Naive B cell (primary cell): ENCODE results near the gene STAT5A. TPM values are rescaled to one million over a fixed set of nuclear protein-coding genes. Genes with fewer than 3 reads are reported as not detected.
A peak's percentile ranks its signal among the peaks of the same experiment; 100 is the strongest.
"Not testable (repeated sequence)": the region's sequence is repeated elsewhere in the genome, so short reads cannot be mapped to it uniquely, and the experiment has no call there.

Experiments
- ATAC-seq, 2 donors: fragments of 150-1000 bp; cut with Tn5 transposase; 2 replicates each; pipeline ENCODE4 v1.10.0; 2021; ENCODE audit warnings: low read depth in 2 of 2, mild to moderate bottlenecking in 2 of 2, moderate library complexity in 2 of 2
- DNase-seq: peaks from one replicate; pipeline ENCODE4 v3.0.0; 2022
- H3K27ac Mint-ChIP-seq, 6 donors: one replicate each; pipeline ENCODE4 v1.8.0; 2020 to 2022; ENCODE audit warnings: mild to moderate bottlenecking in 6 of 6, mixed read lengths in 6 of 6, moderate library complexity in 5 of 6, inconsistent platforms in 2 of 6
- H3K27me3 Mint-ChIP-seq, 3 donors: one replicate each; pipeline ENCODE4 v1.8.0; 2021 to 2022; ENCODE audit warnings: mixed read lengths in 3 of 3, mild to moderate bottlenecking in 1 of 3
- H3K36me3 Mint-ChIP-seq, 2 donors: one replicate each; pipeline ENCODE4 v1.8.0; 2020 to 2022; ENCODE audit warnings: mixed read lengths in 2 of 2, inconsistent platforms in 1 of 2, mild to moderate bottlenecking in 1 of 2
- H3K4me1 Mint-ChIP-seq, 3 donors: one replicate each; pipeline ENCODE4 v1.8.0; 2020 to 2022; ENCODE audit warnings: mixed read lengths in 3 of 3, inconsistent platforms in 1 of 3, mild to moderate bottlenecking in 1 of 3, moderate library complexity in 1 of 3
- H3K4me3 Mint-ChIP-seq, 8 donors: one replicate each; pipeline ENCODE4 v1.8.0; 2020 to 2022; ENCODE audit warnings: mild to moderate bottlenecking in 8 of 8, mixed read lengths in 8 of 8, moderate library complexity in 8 of 8, inconsistent platforms in 2 of 8
- H3K9me3 Mint-ChIP-seq, 7 donors: one replicate each; pipeline ENCODE4 v1.8.0; 2020 to 2022; ENCODE audit warnings: mixed read lengths in 7 of 7, mild to moderate bottlenecking in 5 of 7, inconsistent platforms in 2 of 7, moderate library complexity in 1 of 7
- polyA plus RNA-seq, 6 donors: library from polyadenylated mRNA; unstranded; fragments of 300-500 nt; fragmentation: Illumina TruSeq; gene quantifications; one replicate each; pipeline ENCODE4 v1.2.3, GENCODE V29; 2021; ENCODE audit warnings: low read depth in 6 of 6

Gene STAT5A
- polyA plus RNA-seq, result 10 to 100 TPM; 24.6 to 53.2 (median 45.2) TPM

- Mint-ChIP-seq H3K36me3 (no peaks in the 10 kb centered on the region), H3K27ac (peak within 1 kb of the TSS; percentile 76 to 98 (median 96)), H3K27me3 (no peaks in the 10 kb centered on the region), H3K4me3 (peak within 1 kb of the TSS; percentile 86 to 99 (median 96)), H3K9me3 (no peaks in the 10 kb centered on the region), H3K4me1 (peaks cover 32 to 52% (median 41%) of the 10 kb centered on the region in 3 donors)
- peak; percentile 81 for DNase-seq
- ATAC-seq, result peak; percentile 84
Measured at GRCh38 chr17:42287977-42288802, at the start of gene STAT5A. TSS of gene STAT5A (plus strand) at chr17:42288498. CDS start at chr17:42289412, 914 bp downstream.

GRCh38 chr17:42239576-42239975 lies 48.7 kb upstream of the STAT5A start:
- H3K27ac Mint-ChIP-seq, H3K9me3 Mint-ChIP-seq: not testable (repeated sequence)
- H3K4me1 Mint-ChIP-seq, result peaks cover 8 to 16% (median 14%) of the 10 kb centered on the region in 3 donors

GRCh38 chr17:42240201-42240600 lies 48.1 kb upstream of the STAT5A start:
- no peaks in the 10 kb centered on the region for H3K36me3 Mint-ChIP-seq

More at GRCh38 chr17:42239576-42239975, 48.7 kb upstream of the STAT5A start:
- H3K27me3 Mint-ChIP-seq, DNase-seq, ATAC-seq, H3K36me3 Mint-ChIP-seq: not testable (repeated sequence)
- peak overlapping the region in 1 of 8 donors; percentile 47 for H3K4me3 Mint-ChIP-seq

GRCh38 chr17:42240863-42241262 lies 47.4 kb upstream of the STAT5A start:
- not testable (repeated sequence) for ATAC-seq, H3K4me3 Mint-ChIP-seq, H3K27ac Mint-ChIP-seq, DNase-seq, H3K36me3 Mint-ChIP-seq, H3K27me3 Mint-ChIP-seq, H3K9me3 Mint-ChIP-seq
- peaks cover 9 to 14% (median 10%) of the 10 kb centered on the region in 3 donors for H3K4me1 Mint-ChIP-seq

More at GRCh38 chr17:42240201-42240600, 48.1 kb upstream of the STAT5A start:
- H3K9me3 Mint-ChIP-seq, result no peaks in the 10 kb centered on the region
- H3K4me1 Mint-ChIP-seq, result peaks cover 8 to 14% (median 9%) of the 10 kb centered on the region in 3 donors
- DNase-seq (no peak), ATAC-seq (no peak)
- no peak overlapping the region for H3K27ac Mint-ChIP-seq
- no peak overlapping the region for H3K4me3 Mint-ChIP-seq
- no peaks in the 10 kb centered on the region for H3K27me3 Mint-ChIP-seq

GRCh38 chr17:42241871-42242270 lies 46.4 kb upstream of the STAT5A start:
- DNase-seq (no peak), ATAC-seq (no peak)
- Mint-ChIP-seq H3K9me3 (no peaks in the 10 kb centered on the region), H3K27ac (peak overlapping the region in 1 of 6 donors; percentile 51), H3K27me3 (no peaks in the 10 kb centered on the region), H3K4me3 (no peak overlapping the region), H3K4me1 (peaks cover 14 to 20% (median 14%) of the 10 kb centered on the region in 3 donors), H3K36me3 (no peaks in the 10 kb centered on the region)

GRCh38 chr17:42243493-42243982 lies 44.8 kb upstream of the STAT5A start:
- Mint-ChIP-seq H3K4me1 (peaks cover 19 to 33% (median 28%) of the 10 kb centered on the region in 3 donors), H3K27ac (peak overlapping the region in 1 of 6 donors; percentile 47), H3K27me3 (no peaks in the 10 kb centered on the region), H3K9me3 (no peaks in the 10 kb centered on the region), H3K4me3 (peak overlapping the region in 1 of 8 donors; percentile 24), H3K36me3 (no peaks in the 10 kb centered on the region)
- no peak for DNase-seq
- ATAC-seq, result no peak

GRCh38 chr17:42244116-42244515 lies 44.2 kb upstream of the STAT5A start:
- not testable (repeated sequence) for H3K27me3 Mint-ChIP-seq, ATAC-seq, DNase-seq, H3K4me3 Mint-ChIP-seq, H3K9me3 Mint-ChIP-seq, H3K36me3 Mint-ChIP-seq, H3K27ac Mint-ChIP-seq
- H3K4me1 Mint-ChIP-seq, result peaks cover 24 to 39% (median 34%) of the 10 kb centered on the region in 3 donors

GRCh38 chr17:42245183-42245582 lies 43.1 kb upstream of the STAT5A start:
- H3K9me3 Mint-ChIP-seq, H3K36me3 Mint-ChIP-seq, ATAC-seq, H3K27ac Mint-ChIP-seq, H3K4me3 Mint-ChIP-seq, H3K27me3 Mint-ChIP-seq, DNase-seq: not testable (repeated sequence)
- H3K4me1 Mint-ChIP-seq, result peaks cover 22 to 44% (median 39%) of the 10 kb centered on the region in 3 donors

GRCh38 chr17:42246515-42246914 lies 41.8 kb upstream of the STAT5A start:
- ATAC-seq (no peak), DNase-seq (no peak)
- no peaks in the 10 kb centered on the region for H3K36me3 Mint-ChIP-seq
- no peaks in the 10 kb centered on the region for H3K27me3 Mint-ChIP-seq
- H3K9me3 Mint-ChIP-seq, result no peaks in the 10 kb centered on the region
- H3K4me1 Mint-ChIP-seq, result peaks cover 19 to 40% (median 39%) of the 10 kb centered on the region in 3 donors
- H3K27ac Mint-ChIP-seq, result peak overlapping the region in 2 of 6 donors; percentile 38 to 86
- peak overlapping the region in 1 of 8 donors; percentile 20 for H3K4me3 Mint-ChIP-seq

- Mint-ChIP-seq H3K4me1 (peaks cover 19 to 40% (median 31%) of the 10 kb centered on the region in 3 donors), H3K9me3 (no peaks in the 10 kb centered on the region), H3K27me3 (no peaks in the 10 kb centered on the region), H3K27ac (peak overlapping the region; percentile 73 to 99 (median 93)), H3K4me3 (peak overlapping the region; percentile 18 to 93 (median 80)), H3K36me3 (no peaks in the 10 kb centered on the region)
- DNase-seq (no peak), ATAC-seq (no peak)
Measured at GRCh38 chr17:42247734-42248133, 40.6 kb upstream of the STAT5A start.

GRCh38 chr17:42248351-42249179 lies 39.7 kb upstream of the STAT5A start:
- ATAC-seq, result peak; percentile 99
- Mint-ChIP-seq H3K27ac (peak overlapping the region; percentile 95 to 99 (median 96)), H3K4me1 (peaks cover 25 to 40% (median 31%) of the 10 kb centered on the region in 3 donors), H3K36me3 (no peaks in the 10 kb centered on the region), H3K4me3 (peak overlapping the region; percentile 77 to 93 (median 87)), H3K27me3 (no peaks in the 10 kb centered on the region), H3K9me3 (no peaks in the 10 kb centered on the region)
- peak; percentile 76 for DNase-seq

GRCh38 chr17:42249681-42250446 lies 38.4 kb upstream of the STAT5A start:
- H3K4me3 Mint-ChIP-seq, result peak overlapping the region in 6 of 8 donors; percentile 10 to 64 (median 42)
- H3K9me3 Mint-ChIP-seq, result no peaks in the 10 kb centered on the region
- H3K27ac Mint-ChIP-seq, result peak overlapping the region in 4 of 6 donors; percentile 47 to 98 (median 82)
- no peaks in the 10 kb centered on the region for H3K36me3 Mint-ChIP-seq
- ATAC-seq (no peak), DNase-seq (no peak)
- H3K4me1 Mint-ChIP-seq, result peaks cover 29 to 36% (median 31%) of the 10 kb centered on the region in 3 donors
- no peaks in the 10 kb centered on the region for H3K27me3 Mint-ChIP-seq
